GM18867 (cell line): Measurements from ENCODE around the gene TMEM198.
A peak's percentile ranks its signal among the peaks of the same experiment; 100 is the strongest.

Experiments used
- ATAC-seq: cut with Tn5 transposase; IDR thresholded peaks from one replicate; pipeline ENCODE4 v1.9.1; 2021; ENCODE audit warnings: mild to moderate bottlenecking, moderate library complexity; ENCODE audit not compliant: unreplicated experiment

Gene TMEM198

DNA sequence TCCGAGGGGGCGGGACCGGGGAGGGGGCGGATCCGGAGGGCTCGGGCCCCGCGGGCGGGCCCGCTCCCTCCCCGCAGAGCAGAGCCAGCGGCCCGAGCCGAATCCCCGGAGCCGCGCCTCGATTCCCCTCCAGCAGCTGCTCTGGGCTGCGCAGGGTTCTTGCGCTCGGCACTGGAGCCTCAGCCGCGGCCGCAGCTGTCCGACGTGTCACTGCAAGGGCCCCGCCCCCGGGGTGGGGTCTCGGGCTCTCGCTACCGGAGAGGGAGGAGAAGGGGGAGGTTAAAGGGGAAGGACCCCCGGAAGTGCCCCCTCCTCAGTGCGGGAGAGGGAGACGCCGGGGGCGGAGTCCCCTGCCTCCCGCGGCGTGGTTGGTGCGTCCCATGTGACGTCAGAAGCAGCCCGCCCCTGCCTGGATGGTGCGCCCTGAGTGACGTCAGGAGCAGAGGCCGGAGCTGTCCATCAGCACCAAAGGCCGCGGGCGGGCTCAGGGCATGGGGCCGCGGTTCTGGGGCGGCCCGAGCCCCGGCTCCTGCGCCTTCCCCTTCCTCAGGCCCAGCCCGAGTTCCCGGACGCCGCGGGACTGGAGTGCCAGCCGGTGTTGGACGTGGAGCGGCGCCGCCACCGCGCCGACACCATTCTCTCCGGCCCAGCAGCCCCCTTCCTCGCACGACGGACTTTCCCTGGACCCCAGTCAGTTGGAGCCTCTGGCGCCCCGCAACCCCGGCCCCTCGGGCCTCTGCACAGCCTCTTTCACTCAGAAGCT lies at the start of gene TMEM198, which contains the start of gene CHPF:
TMEM198 (plus strand) TSS at position 433 of the 763 bp plus-strand sequence. CDS start 700 bp downstream, outside the sequence.
CHPF (minus strand) TSS at position 214 of the 763 bp plus-strand sequence. CDS start 271 bp downstream, outside the sequence.
- ATAC-seq = peak; percentile 78

- no peak for ATAC-seq
Observed at GRCh38 chr2:219494952-219495530, 48.8 kb upstream of the TMEM198 start.

- no peak for ATAC-seq
Observed at GRCh38 chr2:219495531-219496122, 48.2 kb upstream of the TMEM198 start.

GRCh38 chr2:219496247-219496824 lies 47.5 kb upstream of the TMEM198 start:
- ATAC-seq = no peak

DNA sequence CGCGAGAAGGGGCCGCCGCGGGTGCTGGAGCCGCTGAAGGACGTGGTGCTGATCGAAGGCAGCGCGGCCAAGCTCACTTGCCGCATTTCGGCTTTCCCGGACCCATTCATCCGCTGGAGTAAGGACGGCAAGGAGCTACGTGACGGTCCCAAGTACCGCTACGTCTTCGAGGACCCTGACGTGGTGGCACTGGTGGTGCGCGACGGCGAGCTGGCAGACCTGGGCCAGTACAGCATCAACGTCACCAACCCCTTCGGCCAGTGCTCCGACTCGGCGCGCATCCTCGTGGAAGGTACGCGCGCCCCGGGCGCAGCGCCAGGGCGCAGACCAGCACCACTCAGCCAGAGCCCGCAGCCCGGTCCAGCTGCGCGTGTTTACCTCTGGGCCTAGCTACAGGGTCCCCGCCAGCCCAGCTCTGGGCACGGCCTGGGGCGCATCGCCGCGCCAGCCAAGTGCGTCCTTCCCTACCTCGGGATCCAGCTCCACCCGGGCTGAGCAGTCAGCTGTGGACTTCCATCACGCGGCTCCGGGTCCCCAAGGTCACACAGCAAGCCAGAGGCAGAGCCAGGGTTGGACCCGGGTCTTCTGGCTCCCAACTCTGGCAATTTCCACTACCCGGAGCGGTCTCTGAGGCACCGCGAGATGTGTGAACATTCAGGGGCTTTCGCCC lies 46.9 kb upstream of the TMEM198 start:
- no peak for ATAC-seq

DNA sequence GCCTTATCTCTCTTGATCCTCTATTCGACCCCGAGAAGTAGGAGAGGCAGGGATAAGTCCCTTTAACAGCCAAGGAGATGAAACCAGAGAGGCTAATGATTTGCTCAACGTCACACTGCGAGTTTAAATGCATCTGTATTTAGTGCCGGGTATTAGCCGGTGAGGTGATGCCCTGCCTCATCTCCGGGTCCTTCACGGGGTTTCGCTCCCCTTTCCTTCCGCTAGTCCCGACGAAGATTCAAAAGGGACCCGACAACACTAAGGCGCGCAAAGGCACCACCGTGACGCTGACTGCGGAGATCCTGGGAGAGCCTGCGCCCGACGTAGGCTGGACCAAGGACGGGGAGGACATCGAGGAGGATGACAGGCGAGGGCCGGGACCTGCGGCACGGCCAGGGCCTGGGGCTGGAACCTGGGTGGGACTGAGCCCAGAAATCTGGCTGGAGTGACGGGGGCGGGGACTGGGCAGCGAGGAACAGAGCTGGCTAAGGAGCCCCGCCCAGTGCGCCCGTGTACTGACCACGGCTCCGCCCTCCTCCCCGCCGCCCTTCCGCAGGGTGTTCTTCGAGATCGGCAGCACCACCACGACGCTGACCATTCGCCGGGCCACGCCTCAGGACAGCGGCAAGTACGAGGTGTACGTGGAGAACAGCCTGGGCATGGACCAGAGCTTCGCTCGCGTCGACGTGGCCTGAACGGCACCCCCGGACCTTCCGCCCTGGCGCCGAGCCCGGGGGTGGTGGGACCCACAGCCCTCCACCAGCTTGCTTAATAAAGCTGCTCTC lies 46.1 kb upstream of the TMEM198 start:
- peak; percentile 22 for ATAC-seq

DNA sequence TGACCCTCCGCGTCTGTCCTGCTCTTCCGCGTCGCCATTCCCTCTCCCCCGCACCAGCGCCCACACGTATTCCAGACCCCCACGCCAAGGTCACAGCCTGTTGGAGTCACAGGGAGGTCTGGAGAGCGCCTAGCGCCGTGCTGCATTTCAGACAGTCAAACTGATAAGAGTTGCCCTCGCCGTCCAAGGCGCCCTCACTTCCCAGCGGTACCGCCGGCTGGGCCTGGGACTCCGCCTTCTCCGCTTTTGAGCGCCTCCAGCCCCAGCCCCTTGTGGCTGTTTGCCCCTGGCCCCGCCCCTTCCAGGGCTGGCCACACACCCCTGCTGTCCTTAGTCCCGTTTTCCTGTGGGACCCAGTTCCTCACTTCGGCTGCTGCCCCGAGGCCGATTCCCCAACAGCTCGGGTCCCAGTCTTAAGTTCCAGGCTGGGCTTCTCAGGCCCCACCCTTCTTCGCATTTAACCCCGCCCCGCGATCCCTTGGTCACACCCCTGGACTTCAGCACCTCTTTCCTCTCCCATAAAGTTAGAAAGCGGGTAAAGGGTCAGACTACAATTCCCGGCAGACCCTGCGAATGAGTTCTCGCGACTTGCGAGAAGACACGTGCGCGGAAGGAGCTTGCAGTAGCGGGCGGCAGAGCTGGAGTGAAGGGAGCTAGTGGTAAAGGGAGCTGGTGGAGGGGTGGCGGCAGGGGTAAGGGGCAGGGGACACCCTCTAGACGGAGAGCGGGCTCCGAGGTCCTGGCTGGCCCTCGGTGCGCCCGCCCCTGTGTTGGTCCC lies 45.4 kb upstream of the TMEM198 start, which contains the start of gene GMPPA:
GMPPA (plus strand) TSS at position 612 of the 778 bp plus-strand sequence. CDS start 1,085 bp downstream, outside the sequence.
- ATAC-seq = peak; percentile 94

GRCh38 chr2:219499058-219499307 lies 44.8 kb upstream of the TMEM198 start:
- no peak for ATAC-seq

- no peak for ATAC-seq
Observed at GRCh38 chr2:219499555-219499954, 44.3 kb upstream of the TMEM198 start.

GRCh38 chr2:219500135-219500534 lies 43.7 kb upstream of the TMEM198 start:
- ATAC-seq = no peak

DNA sequence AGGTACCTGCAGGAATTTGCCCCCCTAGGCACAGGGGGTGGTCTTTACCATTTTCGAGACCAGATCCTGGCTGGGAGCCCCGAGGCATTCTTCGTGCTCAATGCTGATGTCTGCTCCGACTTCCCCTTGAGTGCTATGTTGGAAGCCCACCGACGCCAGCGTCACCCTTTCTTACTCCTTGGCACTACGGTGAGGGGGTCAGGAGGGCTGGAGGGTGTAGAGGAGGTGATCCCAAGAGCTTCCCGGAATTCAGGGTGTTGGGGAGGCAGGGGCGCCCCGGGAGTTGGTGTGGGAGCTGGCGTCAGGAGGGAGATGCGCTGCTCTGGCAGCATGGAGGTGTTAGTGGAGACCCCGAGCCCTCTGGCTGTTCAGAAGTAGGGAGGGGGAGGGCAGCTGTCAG lies 42.0 kb upstream of the TMEM198 start:
- no peak for ATAC-seq

GRCh38 chr2:219502618-219503017 lies 41.2 kb upstream of the TMEM198 start:
- no peak for ATAC-seq

GRCh38 chr2:219505585-219505984 lies 38.2 kb upstream of the TMEM198 start:
- ATAC-seq = no peak

- no peak for ATAC-seq
Observed at GRCh38 chr2:219506153-219506801, 37.6 kb upstream of the TMEM198 start.

DNA sequence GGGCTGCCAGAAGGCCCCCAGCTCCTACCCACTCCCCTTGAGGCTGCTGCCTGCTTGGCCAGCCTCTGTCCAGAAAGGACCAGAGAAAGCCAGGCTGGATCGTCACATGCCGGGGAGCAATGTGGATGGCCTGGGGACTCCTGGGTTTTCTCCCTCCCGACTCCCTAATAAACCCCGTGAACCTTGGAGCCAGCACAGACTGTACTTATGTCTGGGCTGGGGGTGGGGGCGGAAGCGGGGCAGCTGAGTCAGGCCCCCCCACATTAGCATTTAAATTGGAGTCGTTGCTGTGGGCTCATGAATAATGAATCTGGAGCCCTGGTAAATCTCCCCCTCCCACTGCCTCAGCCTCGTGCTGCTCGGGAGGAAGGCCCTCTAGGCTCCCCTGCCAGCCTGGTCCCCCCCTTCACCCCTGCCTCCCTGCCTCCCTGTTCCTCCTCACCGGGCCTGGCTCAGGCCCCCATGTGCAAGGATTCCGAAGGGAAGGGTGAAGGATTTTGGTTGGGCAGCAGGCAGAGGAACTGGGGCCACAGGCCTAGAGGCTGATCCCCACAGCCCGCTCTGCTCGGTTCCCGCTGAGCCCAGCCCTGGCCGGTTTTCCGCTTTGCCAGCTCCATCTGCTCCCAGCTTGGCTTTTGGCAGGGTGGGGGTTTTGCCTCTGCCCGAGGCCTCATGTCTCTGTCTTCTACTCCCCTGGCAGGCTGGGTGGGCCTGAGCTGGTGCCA lies 36.9 kb upstream of the TMEM198 start:
- no peak for ATAC-seq

- ATAC-seq = no peak
Observed at GRCh38 chr2:219507581-219508443, 36.0 kb upstream of the TMEM198 start.

- no peak for ATAC-seq
Observed at GRCh38 chr2:219508444-219508734, 35.4 kb upstream of the TMEM198 start.
